GM12874 (cell line): ENCODE results near the gene THRB.

Experiments used
- TF ChIP-seq, protein P1 (sequence below): IDR thresholded peaks from 2 replicates; pipeline ENCODE4 v1.5.1; 2011; ENCODE audit warnings: low read depth, mild to moderate bottlenecking, control low read depth, low read length, moderate library complexity; ENCODE audit not compliant: insufficient read depth

THRB gene

DNA sequence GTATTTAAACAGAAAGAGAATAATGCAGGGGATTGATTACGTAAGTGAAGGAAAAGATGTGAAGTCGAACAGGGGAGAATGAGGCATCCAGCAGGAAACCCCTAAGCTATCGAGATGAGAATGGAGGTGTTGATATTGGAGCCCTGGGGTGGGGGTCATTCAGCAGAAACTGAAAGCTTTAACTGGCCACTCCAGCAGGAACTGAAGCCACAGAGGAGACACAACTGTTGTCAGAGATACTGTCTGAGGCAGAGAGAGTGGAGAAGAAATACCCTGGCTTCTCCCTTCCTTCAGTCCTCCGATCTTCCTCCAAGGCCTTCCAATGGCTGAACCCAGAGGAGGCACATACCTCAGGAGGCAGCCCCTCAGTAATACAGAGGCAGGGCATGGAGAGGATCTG is 152.4 kb downstream of the THRB start:
- TF ChIP-seq, protein P1, sequence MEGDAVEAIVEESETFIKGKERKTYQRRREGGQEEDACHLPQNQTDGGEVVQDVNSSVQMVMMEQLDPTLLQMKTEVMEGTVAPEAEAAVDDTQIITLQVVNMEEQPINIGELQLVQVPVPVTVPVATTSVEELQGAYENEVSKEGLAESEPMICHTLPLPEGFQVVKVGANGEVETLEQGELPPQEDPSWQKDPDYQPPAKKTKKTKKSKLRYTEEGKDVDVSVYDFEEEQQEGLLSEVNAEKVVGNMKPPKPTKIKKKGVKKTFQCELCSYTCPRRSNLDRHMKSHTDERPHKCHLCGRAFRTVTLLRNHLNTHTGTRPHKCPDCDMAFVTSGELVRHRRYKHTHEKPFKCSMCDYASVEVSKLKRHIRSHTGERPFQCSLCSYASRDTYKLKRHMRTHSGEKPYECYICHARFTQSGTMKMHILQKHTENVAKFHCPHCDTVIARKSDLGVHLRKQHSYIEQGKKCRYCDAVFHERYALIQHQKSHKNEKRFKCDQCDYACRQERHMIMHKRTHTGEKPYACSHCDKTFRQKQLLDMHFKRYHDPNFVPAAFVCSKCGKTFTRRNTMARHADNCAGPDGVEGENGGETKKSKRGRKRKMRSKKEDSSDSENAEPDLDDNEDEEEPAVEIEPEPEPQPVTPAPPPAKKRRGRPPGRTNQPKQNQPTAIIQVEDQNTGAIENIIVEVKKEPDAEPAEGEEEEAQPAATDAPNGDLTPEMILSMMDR, result no peak

GRCh38 chr3:24341668-24342067 is 153.0 kb downstream of the THRB start:
- TF ChIP-seq, protein P1, result no peak

- TF ChIP-seq, protein P1, result no peak
Measured at GRCh38 chr3:24340966-24341365, 153.7 kb downstream of the THRB start.

- TF ChIP-seq, protein P1, result no peak
Measured at GRCh38 chr3:24340161-24340560, 154.5 kb downstream of the THRB start.

- TF ChIP-seq, protein P1, result no peak
Measured at GRCh38 chr3:24339266-24339825, 155.3 kb downstream of the THRB start.

GRCh38 chr3:24338409-24339130 is 156.1 kb downstream of the THRB start:
- TF ChIP-seq, protein P1, result no peak

- TF ChIP-seq, protein P1, result no peak
Measured at GRCh38 chr3:24336101-24336500, 158.5 kb downstream of the THRB start.
